H1 (cell line): ENCODE results near the gene VMP1. TPM values are rescaled to one million over a fixed set of nuclear protein-coding genes. Genes with fewer than 3 reads are reported as not detected.

Experiments
- CTCF ChIA-PET: fragments of 300-600 bp; sonication (Branson Sonifier 250); formaldehyde crosslinking; loops from one replicate; lab custom pipeline; 2021; ENCODE audit not compliant: partially characterized antibody; lab: Charles Lee
- POLR2A ChIA-PET: fragments of 300-600 bp; sonication (Branson Sonifier 250); formaldehyde crosslinking; loops from one replicate; lab custom pipeline; 2021; ENCODE audit warnings: inconsistent platforms; ENCODE audit not compliant: partially characterized antibody; lab: Charles Lee
- DNase-seq, 2 experiments: peaks; one replicate each; pipeline versions ENCODE4 v3.0.0 to v3.0.0-alpha.2; 2010 to 2022; ENCODE audit warnings: low spot score in 2 of 2, low read depth in 1 of 2, mixed read lengths in 1 of 2
- FAIRE-seq: peaks from 2 replicates; lab custom pipeline; 2011; peaks lifted over from hg19 to GRCh38; lab: Jason Lieb, UNC
- H2AFZ ChIP-seq: 2 replicates; pipeline ENCODE4 v1.8.1; 2012; ENCODE audit warnings: low read length, inconsistent platforms
- H2AK5ac ChIP-seq: 2 replicates; pipeline ENCODE4 v1.6.1; 2013; ENCODE audit warnings: low read depth, low read length
- H2BK120ac ChIP-seq: replicated peaks from 2 replicates; pipeline ENCODE3; 2013; ENCODE audit warnings: low read depth, low read length, inconsistent platforms
- H2BK12ac ChIP-seq: 2 replicates; pipeline ENCODE4 v1.6.1; 2013; ENCODE audit warnings: low read depth, low read length
- H2BK15ac ChIP-seq: 2 replicates; pipeline ENCODE4 v1.6.1; 2013; ENCODE audit warnings: low read length
- H2BK20ac ChIP-seq: 2 replicates; pipeline ENCODE4 v1.6.1; 2013; ENCODE audit warnings: low read length
- H2BK5ac ChIP-seq: 2 replicates; pipeline ENCODE4 v1.6.1; 2013; ENCODE audit warnings: low read depth, low read length
- H3K14ac ChIP-seq: 2 replicates; pipeline ENCODE4 v1.6.1; 2013; ENCODE audit warnings: inconsistent platforms; ENCODE audit not compliant: insufficient read length
- H3K18ac ChIP-seq: 2 replicates; pipeline ENCODE4 v1.6.1; 2013; ENCODE audit warnings: low read length; ENCODE audit errors: extremely low read depth
- H3K23ac ChIP-seq: 2 replicates; pipeline ENCODE4 v1.6.1; 2013; ENCODE audit warnings: inconsistent platforms; ENCODE audit not compliant: insufficient read length
- H3K23me2 ChIP-seq: 2 replicates; pipeline ENCODE4 v1.6.1; 2013; ENCODE audit warnings: low read depth, low read length
- H3K27ac ChIP-seq: 2 replicates; pipeline ENCODE4 v1.6.1; 2011; ENCODE audit warnings: low read depth, low read length, inconsistent platforms
- H3K27me3 ChIP-seq, 4 experiments: replicated peaks in 1 of 4; 1 replicate in 1 of 4; 2 replicates in 3 of 4; pipeline versions ENCODE4 v1.6.1 to v1.8.1; 2011 to 2013; ENCODE audit warnings: low read length in 3 of 4, mild to moderate bottlenecking in 3 of 4, inconsistent platforms in 2 of 4, mixed read lengths in 2 of 4, moderate library complexity in 1 of 4; ENCODE audit not compliant: control insufficient read depth in 3 of 4, insufficient read depth in 3 of 4; ENCODE audit errors: extremely low read depth in 1 of 4
- H3K36me3 ChIP-seq, 4 experiments: 2 replicates each; pipeline versions ENCODE4 v1.6.1 to v1.8.1; 2011 to 2013; ENCODE audit warnings: mild to moderate bottlenecking in 4 of 4, low read length in 3 of 4, moderate library complexity in 2 of 4, control low read depth in 1 of 4, inconsistent platforms in 1 of 4; ENCODE audit not compliant: insufficient read depth in 4 of 4, control insufficient read depth in 2 of 4
- H3K4ac ChIP-seq: replicated peaks from 2 replicates; pipeline ENCODE3; 2013; ENCODE audit warnings: low read length, low read depth, mixed read lengths, inconsistent platforms; ENCODE audit not compliant: insufficient read length
- H3K4me1 ChIP-seq, 4 experiments: replicated peaks in 1 of 4; 1 replicate in 1 of 4; 2 replicates in 3 of 4; pipeline versions ENCODE4 v1.6.1 to v1.8.1; 2011 to 2013; ENCODE audit warnings: low read length in 3 of 4, inconsistent platforms in 2 of 4, mixed read lengths in 1 of 4; ENCODE audit not compliant: insufficient read depth in 4 of 4, control insufficient read depth in 3 of 4
- H3K4me2 ChIP-seq, 2 experiments: 2 replicates each; pipeline versions ENCODE4 v1.6.1 to v1.8.1; 2011 to 2013; ENCODE audit warnings: low read depth in 2 of 2, low read length in 2 of 2, control low read depth in 1 of 2, inconsistent platforms in 1 of 2, mild to moderate bottlenecking in 1 of 2; ENCODE audit not compliant: insufficient read depth in 1 of 2
- H3K4me3 ChIP-seq, 4 experiments: fragments of 200-600, 300-600 bp in 1 of 4; sonication (generic), shearing (Covaris generic), sonication (Bioruptor Twin) in 1 of 4; 2 replicates each; pipeline versions ENCODE4 v1.5.1 to v1.8.1; 2011 to 2016; ENCODE audit warnings: low read length in 4 of 4, low read depth in 3 of 4, control low read depth in 2 of 4, inconsistent platforms in 2 of 4, mild to moderate bottlenecking in 2 of 4, mixed read lengths in 1 of 4, moderate library complexity in 1 of 4; ENCODE audit not compliant: insufficient read depth in 2 of 4; ENCODE audit errors: extremely low read depth in 1 of 4
- H3K56ac ChIP-seq: replicated peaks from 2 replicates; pipeline ENCODE3; 2013; ENCODE audit warnings: low read depth, mild to moderate bottlenecking, mixed read lengths, low read length, inconsistent platforms; ENCODE audit not compliant: insufficient read length
- H3K79me1 ChIP-seq: 2 replicates; pipeline ENCODE4 v1.6.1; 2013; ENCODE audit warnings: low read depth, low read length, control low read depth
- H3K79me2 ChIP-seq, 2 experiments: 2 replicates each; pipeline versions ENCODE4 v1.6.1 to v1.8.1; 2012 to 2013; ENCODE audit warnings: low read length in 2 of 2, mild to moderate bottlenecking in 2 of 2, inconsistent platforms in 1 of 2; ENCODE audit not compliant: insufficient read depth in 2 of 2, control insufficient read depth in 1 of 2
- H3K9ac ChIP-seq, 4 experiments: replicated peaks in 1 of 4; 1 replicate in 1 of 4; 2 replicates in 3 of 4; pipeline versions ENCODE4 v1.6.1 to v1.8.1; 2011 to 2013; ENCODE audit warnings: low read depth in 3 of 4, low read length in 3 of 4, control low read depth in 2 of 4, mild to moderate bottlenecking in 2 of 4, moderate library complexity in 2 of 4, inconsistent platforms in 1 of 4; ENCODE audit errors: extremely low read depth in 1 of 4
- H3K9me3 ChIP-seq, 2 experiments: 2 replicates each; pipeline versions ENCODE4 v1.6.1 to v1.8.1; 2012 to 2013; ENCODE audit warnings: mild to moderate bottlenecking in 2 of 2, moderate library complexity in 2 of 2, control low read depth in 1 of 2, inconsistent platforms in 1 of 2, low read depth in 1 of 2, low read length in 1 of 2, mixed read lengths in 1 of 2; ENCODE audit not compliant: insufficient read depth in 2 of 2
- H4K20me1 ChIP-seq, 2 experiments: replicated peaks in 1 of 2; 2 replicates each; pipeline versions ENCODE3 to v1.8.1; 2011 to 2013; ENCODE audit warnings: inconsistent platforms in 2 of 2, low read length in 2 of 2, mild to moderate bottlenecking in 1 of 2; ENCODE audit not compliant: insufficient read depth in 2 of 2, control insufficient read depth in 1 of 2
- H4K5ac ChIP-seq: 2 replicates; pipeline ENCODE4 v1.6.1; 2013; ENCODE audit warnings: low read length, low read depth, mixed read lengths, inconsistent platforms; ENCODE audit not compliant: insufficient read length
- H4K8ac ChIP-seq: 2 replicates; pipeline ENCODE4 v1.8.0; 2013; ENCODE audit warnings: mild to moderate bottlenecking, moderate library complexity, low read length, inconsistent platforms; ENCODE audit not compliant: insufficient read depth; ENCODE audit errors: extremely low read depth
- H4K91ac ChIP-seq: replicated peaks from 2 replicates; pipeline ENCODE3; 2013; ENCODE audit warnings: low read length, mixed read lengths, inconsistent platforms; ENCODE audit not compliant: insufficient read length
- CHD1 ChIP-seq: IDR thresholded peaks from 2 replicates; pipeline ENCODE4 v1.6.1; 2012; ENCODE audit warnings: low read depth, low read length, improper control_type of control experiment
- GABPA ChIP-seq: IDR thresholded peaks from 2 replicates; pipeline ENCODE4 v1.6.1; 2011; ENCODE audit warnings: mild to moderate bottlenecking, low read length, moderate library complexity, borderline replicate concordance; ENCODE audit not compliant: insufficient read depth
- KDM1A ChIP-seq: fragments of 200-600, 300-600 bp; sonication (generic); IDR thresholded peaks from 2 replicates; pipeline ENCODE4 v1.7.1; 2016; ENCODE audit warnings: mild to moderate bottlenecking, low read length, borderline replicate concordance
- NANOG ChIP-seq: IDR thresholded peaks from 2 replicates; pipeline ENCODE4 v1.6.1; 2011; ENCODE audit warnings: low read length, low read depth, mild to moderate bottlenecking, inconsistent platforms; ENCODE audit not compliant: insufficient read depth, poor library complexity, severe bottlenecking
- PHF8 ChIP-seq: fragments of 200-600 bp; sonication (generic); conservative IDR thresholded peaks from 2 replicates; pipeline ENCODE4 v1.7.1; 2012; ENCODE audit warnings: low read depth, mild to moderate bottlenecking, inconsistent platforms, low read length, moderate library complexity
- POLR2A ChIP-seq, 2 experiments: IDR thresholded peaks; 1 replicate in 1 of 2; 2 replicates in 1 of 2; pipeline ENCODE4 v1.6.1; 2011; ENCODE audit warnings: low read depth in 2 of 2, low read length in 2 of 2, mild to moderate bottlenecking in 2 of 2; ENCODE audit errors: control extremely low read depth in 1 of 2
- POU5F1 ChIP-seq: IDR thresholded peaks from 2 replicates; pipeline ENCODE4 v1.6.1; 2011; ENCODE audit warnings: low read depth, mild to moderate bottlenecking, low read length, moderate library complexity
- RNF2 ChIP-seq: fragments of 200-900, 300-1000 bp; sonication (generic); IDR thresholded peaks from 2 replicates; pipeline ENCODE4 v1.7.1; 2016; ENCODE audit warnings: borderline replicate concordance, low read depth, mild to moderate bottlenecking, antibody characterized with exemption, low read length; ENCODE audit not compliant: poor library complexity, severe bottlenecking; ENCODE audit errors: missing control alignments
- RXRA ChIP-seq: IDR thresholded peaks from 2 replicates; pipeline ENCODE4 v1.6.1; 2011; ENCODE audit warnings: low read depth, mild to moderate bottlenecking, low read length, moderate library complexity; ENCODE audit not compliant: insufficient read depth
- SP2 ChIP-seq: IDR thresholded peaks from 2 replicates; pipeline ENCODE4 v1.6.1; 2012; ENCODE audit warnings: mild to moderate bottlenecking, low read length, inconsistent platforms
- SP4 ChIP-seq: IDR thresholded peaks from 2 replicates; pipeline ENCODE4 v1.6.1; 2012; ENCODE audit warnings: low read length, inconsistent platforms
- WGBS, 2 experiments: shearing (Covaris generic) in 1 of 2; methylation state at CpG; one replicate each; pipeline versions ENCODE4 v1.1.6 to v1.1.7; 2013 to 2015; ENCODE audit warnings: low lambda C conversion rate in 2 of 2, mixed read lengths in 2 of 2, inconsistent platforms in 1 of 2, low coverage in 1 of 2, missing lambda C conversion rate in 1 of 2; ENCODE audit not compliant: insufficient replicate concordance in 2 of 2, insufficient coverage in 1 of 2, insufficient read length in 1 of 2; ENCODE audit errors: extremely low coverage in 1 of 2, missing lambda C conversion rate in 1 of 2; 5-methylcytosine and 5-hydroxymethylcytosine counted together
- polyA plus RNA-seq, 7 experiments: library from polyadenylated mRNA; depleted of rRNA in 3 of 7; stranded (reverse) in 5 of 7; unstranded in 2 of 7; fragments of >200 nt in 5 of 7; fragments of 200-250 nt in 2 of 7; gene quantifications; 1 replicate in 5 of 7; 2 replicates in 1 of 7; 4 replicates in 1 of 7; pipeline versions ENCODE4 v1.2.1 to v1.2.3, GENCODE V29; 2011 to 2013; ENCODE audit warnings: missing spikeins in 2 of 7, mixed read lengths in 2 of 7
- total RNA-seq: library from RNA; stranded (reverse); fragmentation: NEBNext Ultra II Directional; extraction: Animal tissue kit (Norgen Biotek cat#: 25700); gene quantifications from 2 replicates; pipeline ENCODE4 v1.2.1, GENCODE V29; 2021

Gene VMP1
- total and polyA plus RNA-seq, 2 of the 8 experiments (the other 6 are each of a cell fraction or from before 2014, with no cell fraction given), result 45.0 to 92.7 TPM

DNA sequence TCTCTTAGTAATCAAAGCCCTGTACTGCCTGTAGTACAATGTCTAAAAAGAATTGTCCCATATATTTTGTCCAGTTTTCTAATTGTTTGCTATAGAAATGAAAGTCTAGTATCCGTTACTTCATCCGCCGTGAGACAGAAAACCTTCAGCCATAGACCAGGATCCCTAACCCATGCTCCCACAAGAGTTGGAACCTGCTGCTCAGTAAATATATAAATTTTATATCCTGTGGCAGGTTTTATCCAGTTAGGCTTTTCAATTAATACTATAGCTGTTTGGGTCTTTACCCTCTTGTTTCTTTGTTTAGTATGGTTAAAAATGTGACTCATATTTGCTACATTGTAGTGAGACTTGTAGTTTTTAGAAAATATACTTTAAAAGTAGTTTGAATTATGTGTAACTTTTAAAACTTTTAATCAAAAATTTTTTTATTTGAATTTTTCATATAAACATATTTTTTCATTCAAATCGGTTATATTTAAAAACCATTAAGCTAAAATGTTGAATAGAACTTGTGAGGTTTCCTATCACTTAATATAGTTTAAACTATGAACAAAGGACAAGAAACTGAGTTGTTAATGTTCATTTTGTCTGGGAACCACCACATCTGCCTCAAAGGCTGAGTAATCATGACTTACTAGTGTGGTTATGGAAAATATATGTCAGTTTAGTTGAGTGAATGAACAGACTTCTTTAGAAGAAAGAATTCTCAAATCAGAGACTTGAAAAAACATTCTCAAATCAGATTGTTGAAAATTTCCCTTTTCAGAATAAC is 54.8 kb downstream of the VMP1 start:
- no peaks in the 10 kb centered on the region for H4K20me1 ChIP-seq
- peaks cover 0 to 4% (median 0%) of the 10 kb centered on the region in 4 experiments; a peak in 1 of 7 replicates for H3K4me1 ChIP-seq
- no peak overlapping the region for H3K56ac ChIP-seq
- H4K91ac ChIP-seq, result no peak overlapping the region
- H3K18ac ChIP-seq, result no peak overlapping the region
- H2BK20ac ChIP-seq, result no peak overlapping the region
- no peak overlapping the region for H4K5ac ChIP-seq
- ChIA-PET CTCF (interaction anchor here (0.9 to 4.4 kb wide), 3 partner anchors 9 to 274 kb away, joined by 3 to 24 read pairs (median 3); no protein-coding TSS in a partner anchor), POLR2A (interaction anchor here (1.1 to 1.3 kb wide), 2 partner anchors 10 to 95 kb away, joined by 3 read pairs; no protein-coding TSS in a partner anchor)
- no peak overlapping the region for H3K4ac ChIP-seq
- DNase-seq, result no peak
- FAIRE-seq, result no peak
- H2BK120ac ChIP-seq, result no peak overlapping the region
- H3K4me3 ChIP-seq, result no peak overlapping the region
- no peak overlapping the region for H2AK5ac ChIP-seq
- no peak overlapping the region; the same call in 1 of the 2 replicates for H2BK12ac ChIP-seq
- 90% methylated on average over 4 of the region's 4 CpGs; no CpG with 5 or more reads in 1 of the 2 experiments for WGBS, 2 experiments
- TF ChIP-seq NANOG (no peak), GABPA (no peak), PHF8 (no peak), RXRA (no peak), SP2 (no peak), POU5F1 (no peak), SP4 (no peak), KDM1A (no peak), POLR2A (IDR thresholded peaks at IDR 0.05; ENCODE audit: control extremely low read depth in 1 of 2, low read depth in 2 of 2, low read length in 2 of 2) (no peak), CHD1 (no peak), RNF2 (no peak)
- H3K36me3 ChIP-seq, result no peaks in the 10 kb centered on the region
- no peak overlapping the region for H3K23ac ChIP-seq
- H3K14ac ChIP-seq, result no peak overlapping the region
- H3K79me1 ChIP-seq, result no peaks in the 10 kb centered on the region; the same call in 1 of the 2 replicates
- H3K27ac ChIP-seq, result no peak overlapping the region
- H2BK15ac ChIP-seq, result no peak overlapping the region
- no peak overlapping the region for H2BK5ac ChIP-seq
- H4K8ac ChIP-seq, result no peak overlapping the region
- H3K27me3 ChIP-seq, result no peaks in the 10 kb centered on the region
- peak overlapping the region in 1 of 2 experiments; percentile 57; a peak in 1 of 4 replicates for H3K4me2 ChIP-seq
- H3K9ac ChIP-seq, result no peak overlapping the region
- no peaks in the 10 kb centered on the region for H3K79me2 ChIP-seq
- no peaks in the 10 kb centered on the region for H3K9me3 ChIP-seq
- H2AFZ ChIP-seq, result no peak overlapping the region
- no peaks in the 10 kb centered on the region for H3K23me2 ChIP-seq
